Activated CD4-positive, alpha-beta T cell treated with anti-CD3 and anti-CD28 coated beads for 48 hours (primary cell): ENCODE results near the gene LTB4R2.

ENCODE experiments used
- DNase-seq: peaks from one replicate; pipeline ENCODE4 v3.0.0-alpha.2; 2020

Gene LTB4R2

DNA sequence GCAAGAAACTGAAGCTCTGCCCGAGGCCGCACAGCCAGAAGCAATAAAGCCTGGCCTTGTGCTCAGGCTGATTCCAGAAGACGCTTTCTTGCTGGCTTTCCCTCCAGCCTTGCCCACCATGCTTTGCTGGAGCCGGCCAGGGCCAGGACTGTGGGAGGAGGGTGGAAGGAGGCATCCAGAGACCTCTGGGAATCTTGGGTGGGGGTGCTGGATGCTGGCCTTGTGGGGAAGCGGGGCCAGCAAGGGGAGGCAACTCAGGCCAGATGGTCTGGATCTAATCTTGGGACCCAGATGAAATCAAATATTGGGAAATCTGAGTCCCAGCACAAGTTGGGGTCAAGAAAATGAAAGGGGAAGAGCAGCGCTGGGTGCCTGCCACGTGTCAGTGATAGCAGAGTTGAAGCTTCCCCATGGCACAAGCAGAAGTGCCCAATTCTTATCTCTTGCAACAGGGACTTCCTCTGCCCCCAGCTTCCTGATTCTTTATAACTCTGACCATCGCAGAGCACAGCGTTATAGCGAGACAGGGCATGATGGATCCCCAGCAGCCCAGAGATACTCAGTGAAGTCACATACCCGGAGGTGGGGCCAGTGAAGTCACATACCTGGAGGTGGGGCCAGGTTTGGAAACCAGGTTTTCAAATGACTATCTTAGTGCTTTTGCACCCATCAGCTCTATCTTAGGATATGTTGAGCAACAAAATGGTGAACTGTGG lies 32.2 kb upstream of the LTB4R2 start:
- peak; percentile 60 for DNase-seq

DNA sequence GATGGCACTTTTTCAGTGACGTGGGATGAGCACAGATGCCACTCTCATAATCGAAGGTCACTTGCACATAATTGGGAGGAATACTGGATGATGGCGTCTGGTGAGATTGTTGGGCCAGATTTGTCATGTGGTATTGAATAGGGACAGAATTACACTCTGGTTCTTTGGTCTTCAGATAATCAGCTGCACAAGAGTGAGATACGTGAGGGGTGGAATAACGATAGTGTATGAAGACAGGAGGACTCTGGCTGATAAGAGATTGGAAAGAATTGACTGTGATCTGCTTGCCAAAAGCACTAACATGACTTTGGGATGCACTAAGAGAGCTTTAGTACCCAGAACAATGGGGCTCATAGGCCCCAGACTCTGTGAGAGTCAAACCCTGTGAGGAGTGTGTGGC lies 31.5 kb upstream of the LTB4R2 start:
- no peak for DNase-seq

DNA sequence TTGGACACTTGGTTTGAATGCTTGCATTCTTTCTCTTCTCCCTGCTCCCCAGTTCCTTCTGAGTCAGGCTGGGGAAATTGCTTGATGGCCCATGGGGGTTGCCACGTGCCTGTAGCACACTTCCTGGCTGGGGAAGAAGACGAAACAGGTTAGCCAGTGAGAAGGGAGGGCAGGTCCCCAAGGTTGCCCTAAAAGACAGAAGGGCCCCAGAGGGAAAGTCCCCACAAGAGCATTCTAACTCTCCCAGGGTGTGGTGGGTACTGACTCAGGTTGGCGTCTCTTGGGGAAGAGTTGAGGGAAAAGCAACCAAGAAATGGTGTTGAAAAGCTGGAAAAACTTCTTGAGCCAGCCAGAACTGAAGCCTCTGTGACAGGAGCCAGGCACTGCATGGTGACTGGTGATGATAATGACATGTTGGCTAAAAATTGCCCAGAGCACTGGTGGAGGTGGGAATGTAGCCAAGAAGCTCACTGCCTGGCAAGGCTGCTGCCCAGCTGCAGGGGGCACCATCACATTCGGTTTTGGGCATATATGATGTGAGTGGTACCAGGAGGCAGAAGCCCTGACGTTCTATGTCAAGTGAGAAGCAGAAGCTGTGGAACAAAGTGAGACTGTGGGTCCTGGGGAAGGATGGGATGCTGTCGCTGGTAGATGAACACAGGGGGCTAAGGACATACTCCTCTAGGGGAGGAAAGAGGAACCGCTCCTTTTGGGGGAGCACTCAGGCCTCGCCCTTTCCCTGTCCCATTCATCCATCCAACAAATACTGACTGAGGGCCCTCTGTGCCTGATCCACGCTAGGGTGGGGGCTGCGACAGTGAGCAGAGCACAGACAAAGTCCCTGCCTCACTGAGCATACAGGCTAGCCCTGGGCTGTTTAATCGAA lies 30.4 kb upstream of the LTB4R2 start:
- peak; percentile 66 for DNase-seq

DNA sequence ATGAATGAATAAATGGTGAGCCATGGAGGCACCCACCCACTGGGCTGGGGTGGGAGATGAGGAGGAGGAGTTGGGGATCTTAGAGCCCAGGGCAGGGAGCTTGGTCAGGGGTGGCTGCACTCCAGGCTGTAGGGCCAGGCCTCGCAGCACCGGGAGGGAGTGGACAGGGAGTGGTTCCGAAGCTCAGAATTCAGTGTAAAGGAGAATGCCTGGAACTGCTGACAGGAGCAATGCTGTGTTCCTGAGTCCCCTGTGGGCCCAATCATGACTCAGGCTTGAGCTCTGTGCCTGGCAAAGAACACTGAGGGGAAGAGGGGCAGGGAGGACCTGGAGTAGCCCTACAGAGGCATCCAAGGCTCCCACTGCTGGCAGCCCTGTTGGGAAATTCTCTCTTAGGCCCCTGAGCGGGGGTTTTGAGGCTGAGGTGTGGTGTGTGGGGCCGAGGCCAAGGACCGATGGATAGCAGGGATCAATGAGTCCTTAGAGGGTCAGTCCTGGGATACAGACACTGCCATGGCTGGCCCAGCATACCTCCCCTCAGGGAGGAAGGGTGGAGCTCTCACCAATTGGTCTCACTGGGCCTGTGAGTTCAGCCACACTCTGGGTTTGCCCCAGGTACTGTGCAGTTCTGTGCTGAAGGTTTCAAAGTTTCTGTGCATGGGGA lies 29.0 kb upstream of the LTB4R2 start:
- no peak for DNase-seq

DNA sequence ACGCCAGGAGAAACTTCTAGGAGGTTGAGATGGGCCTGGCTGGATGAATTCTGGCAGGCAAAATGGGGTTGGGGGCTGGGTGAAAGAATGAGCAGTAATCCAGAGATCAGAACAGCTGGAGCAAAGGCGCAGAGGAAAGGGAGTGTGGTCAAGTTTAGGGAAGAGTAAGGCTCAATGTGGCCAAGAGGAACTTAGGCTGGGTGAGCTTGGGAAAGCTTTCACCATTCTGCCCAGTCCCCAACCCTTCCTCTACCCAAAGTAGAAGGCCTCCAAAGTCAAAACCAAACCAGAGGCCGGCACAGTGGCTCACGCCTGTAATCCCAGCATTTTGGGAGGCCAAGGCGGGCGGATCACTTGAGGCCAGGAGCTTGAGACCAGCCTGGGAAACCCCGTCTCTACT lies 28.3 kb upstream of the LTB4R2 start:
- DNase-seq = no peak

GRCh38 chr14:24282736-24283135 lies 27.2 kb upstream of the LTB4R2 start:
- DNase-seq = no peak

- DNase-seq = no peak
Observed at GRCh38 chr14:24283796-24284460, 26.0 kb upstream of the LTB4R2 start.

- DNase-seq = no peak
Observed at GRCh38 chr14:24284501-24285035, 25.4 kb upstream of the LTB4R2 start.

GRCh38 chr14:24285351-24285750 lies 24.6 kb upstream of the LTB4R2 start:
- no peak for DNase-seq

DNA sequence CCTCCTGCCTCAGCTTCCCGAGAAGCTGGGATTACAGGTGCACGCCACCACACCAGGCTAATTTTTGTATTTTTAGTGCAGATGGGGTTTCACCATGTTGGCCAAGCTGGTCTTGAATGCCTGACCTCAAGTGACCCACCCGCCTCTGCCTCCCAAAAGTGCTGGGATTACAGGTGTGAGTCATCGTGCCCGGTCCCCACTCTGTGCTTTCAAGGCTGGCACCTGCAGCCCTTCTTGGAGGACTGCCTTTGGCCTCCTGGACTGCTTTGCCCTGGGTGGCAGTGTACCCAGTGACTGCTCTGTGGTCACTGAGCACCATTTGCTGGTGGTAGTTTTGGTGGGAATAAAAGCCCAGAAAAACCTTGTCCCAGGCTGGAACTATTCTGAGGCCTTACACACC lies 22.9 kb upstream of the LTB4R2 start:
- no peak for DNase-seq

DNA sequence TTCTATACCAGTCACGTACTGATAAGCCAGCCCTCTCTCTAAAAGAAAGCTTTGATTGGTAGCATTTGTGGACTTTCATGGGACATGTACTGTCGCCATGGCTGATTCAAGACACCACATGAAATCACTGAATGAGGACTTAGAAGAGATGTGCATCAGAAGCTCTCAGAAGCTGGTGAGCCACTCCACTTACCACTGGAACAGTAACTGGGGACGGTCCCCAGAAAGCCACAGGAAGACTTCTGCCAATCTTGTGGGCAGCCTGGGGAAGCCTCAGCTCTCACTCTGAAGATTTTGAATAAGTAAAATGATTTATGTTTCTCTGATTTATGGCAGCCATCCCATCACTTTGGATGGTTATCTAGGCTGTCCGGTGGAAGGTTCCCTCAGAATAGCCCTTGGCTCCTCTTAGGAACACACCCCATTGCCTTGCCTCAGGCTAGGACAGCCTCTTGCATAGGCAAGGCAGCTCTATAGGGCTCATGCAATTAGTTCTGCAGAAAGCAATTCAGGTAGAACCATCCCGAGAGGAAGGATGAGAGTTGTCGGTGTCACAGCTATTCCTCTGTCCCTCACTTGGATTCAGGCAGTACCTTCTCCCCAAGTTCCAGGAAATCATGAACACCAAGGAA lies 20.2 kb upstream of the LTB4R2 start:
- peak; percentile 84 for DNase-seq

DNA sequence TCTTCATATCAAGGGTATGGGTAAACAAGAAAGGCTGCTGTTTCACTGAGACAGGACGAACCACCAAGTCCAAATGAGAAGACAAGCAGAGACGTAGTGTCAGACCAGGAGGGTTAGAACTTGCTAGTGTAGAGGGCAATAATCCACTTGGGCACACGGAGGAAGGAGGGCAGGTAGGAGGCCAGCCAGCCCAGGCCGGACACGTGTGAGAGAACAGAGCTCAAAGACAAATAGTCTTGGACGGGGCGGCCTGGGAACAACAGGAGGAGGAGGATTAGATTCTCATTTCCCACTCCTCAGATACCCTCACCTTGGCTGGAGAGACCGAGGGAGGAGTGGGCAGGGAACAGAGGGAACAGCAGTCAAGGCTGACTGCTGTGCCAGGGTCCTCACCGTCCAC lies 19.2 kb upstream of the LTB4R2 start:
- DNase-seq = no peak

DNA sequence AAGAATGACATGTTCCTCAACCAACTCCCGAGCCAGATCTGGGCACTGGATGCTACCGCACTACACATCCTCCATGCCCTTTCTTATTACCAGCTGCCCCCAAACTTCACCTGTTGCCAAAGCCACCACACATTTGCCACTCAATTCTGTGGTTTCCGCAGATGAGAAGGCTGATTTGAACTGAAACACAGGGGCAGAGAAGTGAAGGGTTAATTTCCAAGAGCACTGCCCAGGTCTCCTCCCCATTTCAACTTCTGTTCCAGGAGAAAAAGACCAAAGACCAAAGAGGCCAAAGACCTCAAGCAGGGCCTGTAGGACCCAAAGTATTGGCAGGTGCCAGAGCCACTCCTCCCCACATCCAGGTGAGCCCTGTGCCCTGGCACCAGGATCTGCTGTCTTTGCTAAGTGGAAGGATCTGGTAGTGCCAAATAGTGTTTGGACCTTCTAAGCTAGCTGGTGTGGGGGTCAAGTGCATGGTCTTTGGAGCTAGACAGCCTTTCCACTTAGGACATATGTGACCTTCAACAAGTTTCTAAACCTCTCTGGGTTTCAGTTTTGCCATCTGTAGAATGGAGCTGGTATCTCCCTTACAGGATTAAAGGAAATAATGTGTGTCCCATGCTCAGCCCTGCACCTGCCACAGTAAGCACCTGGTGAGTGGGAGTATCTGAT lies 18.4 kb upstream of the LTB4R2 start:
- no peak for DNase-seq

DNA sequence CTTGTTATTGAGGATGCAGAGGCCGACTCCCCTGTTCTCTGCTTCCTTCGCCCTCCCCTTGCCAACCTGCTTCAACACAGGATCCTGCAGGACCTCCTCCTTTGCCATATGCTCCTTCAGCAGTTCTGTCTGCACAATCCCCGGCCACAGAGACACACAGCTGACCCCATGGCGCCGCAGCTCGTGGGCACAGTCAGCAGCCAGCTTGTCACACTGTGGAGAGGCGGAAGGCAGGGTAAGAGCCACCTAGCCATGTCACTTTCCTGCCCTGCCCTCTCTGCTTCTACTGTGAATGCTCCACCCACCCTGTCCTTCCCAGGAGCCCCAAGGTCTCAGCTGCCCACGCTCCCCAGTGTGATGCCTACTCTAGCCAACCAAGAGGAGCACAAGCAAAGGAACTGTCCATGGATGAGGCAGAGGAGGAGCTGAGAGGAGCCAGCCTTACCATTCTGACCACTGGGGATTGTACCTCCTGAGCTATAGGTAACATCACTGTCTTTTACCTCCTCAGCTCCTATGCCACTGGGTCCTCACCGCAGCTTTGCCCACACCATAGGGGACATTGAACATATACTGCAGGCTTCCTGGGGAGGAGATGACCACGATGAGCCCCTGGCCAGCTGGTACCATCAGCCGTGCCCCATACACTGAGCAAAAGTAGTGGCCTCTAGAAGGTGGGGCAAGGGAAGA lies 17.7 kb upstream of the LTB4R2 start:
- no peak for DNase-seq

DNA sequence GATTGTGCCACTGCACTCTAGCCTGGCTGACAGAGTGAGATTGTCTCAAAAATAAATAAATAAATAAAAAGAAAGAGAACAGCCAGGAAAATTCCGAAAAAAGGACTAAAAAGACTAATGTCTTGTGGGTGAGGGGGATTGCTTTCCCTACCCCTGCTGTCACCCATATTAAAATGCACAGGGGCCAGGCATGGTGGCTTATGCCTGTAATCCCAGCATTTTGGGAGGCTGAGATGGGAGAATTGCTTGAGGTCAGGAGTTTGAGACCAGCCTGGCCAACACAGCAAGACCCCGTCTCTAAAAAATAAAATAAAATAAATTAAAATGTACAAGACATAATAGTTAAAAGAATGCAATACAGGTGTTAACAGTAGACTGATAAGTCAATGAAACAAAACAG lies 16.4 kb upstream of the LTB4R2 start:
- no peak for DNase-seq

- peak; percentile 83 for DNase-seq
Observed at GRCh38 chr14:24296341-24297157, 13.4 kb upstream of the LTB4R2 start.

DNA sequence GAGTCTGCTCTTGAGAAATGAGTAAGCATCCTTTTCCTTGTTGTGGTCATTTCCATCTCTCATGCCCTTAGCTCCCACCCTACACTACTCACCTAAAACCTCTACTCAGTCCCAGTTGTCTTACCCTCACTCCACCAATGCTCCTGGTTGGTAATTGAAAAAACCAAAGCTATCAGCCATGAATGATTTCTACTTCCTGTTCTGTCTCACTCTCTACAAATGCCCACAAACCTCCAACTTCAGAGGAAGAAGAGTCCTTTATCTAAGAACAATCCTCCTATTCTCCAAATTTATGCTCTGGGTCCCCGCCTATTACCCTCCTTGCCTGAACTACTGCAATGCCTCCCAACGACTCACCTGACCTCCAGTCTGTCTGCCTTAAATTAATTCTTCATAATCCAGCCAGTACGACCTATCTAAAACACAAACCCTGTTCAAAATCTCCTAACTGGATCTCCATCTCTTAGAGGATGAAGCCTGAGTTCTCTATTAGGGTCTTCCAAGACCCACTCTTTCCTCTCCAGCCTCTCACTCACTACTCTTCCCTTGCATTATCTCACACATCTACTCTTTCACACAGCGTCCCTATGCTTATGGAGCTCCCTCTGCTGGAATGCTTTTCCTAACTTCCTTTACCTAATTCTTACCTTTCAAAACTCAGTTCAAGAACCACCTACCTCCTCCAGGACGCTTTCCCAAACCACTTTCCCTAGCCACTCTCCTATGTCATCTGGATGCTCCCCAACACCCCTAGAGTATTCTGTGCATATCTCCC lies 12.6 kb upstream of the LTB4R2 start:
- no peak for DNase-seq

- peak; percentile 32 for DNase-seq
Observed at GRCh38 chr14:24298892-24299254, 11.1 kb upstream of the LTB4R2 start.
